ENCODE measurements around the gene ABCD3.

DNA sequence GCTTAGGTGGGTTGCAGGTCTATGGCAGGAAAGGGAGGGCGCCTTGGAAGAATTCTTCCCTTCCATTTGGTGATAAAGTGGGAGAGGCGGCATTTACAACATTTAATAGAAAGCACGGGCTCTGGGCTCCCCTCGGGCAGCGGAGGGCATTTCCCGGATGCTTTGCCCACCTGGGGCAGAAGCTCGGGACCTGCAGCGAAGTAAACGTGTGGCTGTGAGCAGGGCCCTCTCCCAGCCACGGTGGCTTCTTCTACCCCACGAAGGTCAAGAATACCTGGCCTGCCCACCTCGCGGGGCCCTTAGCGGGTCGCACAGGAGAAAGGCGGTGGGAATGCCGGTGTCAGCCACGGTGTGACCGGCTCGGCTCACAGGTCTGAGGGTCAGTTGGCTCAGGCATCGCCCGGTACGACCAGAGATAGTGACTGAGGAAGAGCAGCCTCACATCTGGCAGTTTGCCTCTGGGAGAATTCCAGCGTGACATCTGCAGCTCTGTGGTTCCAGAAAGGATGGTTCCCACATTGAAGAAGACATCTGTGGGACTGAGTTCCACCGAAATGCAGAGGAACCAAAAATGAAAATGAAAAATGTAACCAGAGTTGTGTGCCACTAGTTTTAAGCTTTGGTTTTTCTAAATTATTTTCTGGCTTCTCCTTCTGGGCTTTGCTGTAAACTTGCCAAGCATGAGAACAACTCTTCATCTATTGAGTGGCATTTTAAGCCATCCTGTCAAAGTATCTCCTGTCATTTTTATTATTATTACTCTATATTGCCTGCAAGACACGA, 124.1 kb downstream of the ABCD3 start:
- TF ChIP-seq, protein P1, sequence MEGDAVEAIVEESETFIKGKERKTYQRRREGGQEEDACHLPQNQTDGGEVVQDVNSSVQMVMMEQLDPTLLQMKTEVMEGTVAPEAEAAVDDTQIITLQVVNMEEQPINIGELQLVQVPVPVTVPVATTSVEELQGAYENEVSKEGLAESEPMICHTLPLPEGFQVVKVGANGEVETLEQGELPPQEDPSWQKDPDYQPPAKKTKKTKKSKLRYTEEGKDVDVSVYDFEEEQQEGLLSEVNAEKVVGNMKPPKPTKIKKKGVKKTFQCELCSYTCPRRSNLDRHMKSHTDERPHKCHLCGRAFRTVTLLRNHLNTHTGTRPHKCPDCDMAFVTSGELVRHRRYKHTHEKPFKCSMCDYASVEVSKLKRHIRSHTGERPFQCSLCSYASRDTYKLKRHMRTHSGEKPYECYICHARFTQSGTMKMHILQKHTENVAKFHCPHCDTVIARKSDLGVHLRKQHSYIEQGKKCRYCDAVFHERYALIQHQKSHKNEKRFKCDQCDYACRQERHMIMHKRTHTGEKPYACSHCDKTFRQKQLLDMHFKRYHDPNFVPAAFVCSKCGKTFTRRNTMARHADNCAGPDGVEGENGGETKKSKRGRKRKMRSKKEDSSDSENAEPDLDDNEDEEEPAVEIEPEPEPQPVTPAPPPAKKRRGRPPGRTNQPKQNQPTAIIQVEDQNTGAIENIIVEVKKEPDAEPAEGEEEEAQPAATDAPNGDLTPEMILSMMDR (IDR thresholded peaks at IDR 0.05 in 4 of 5, conservative IDR thresholded peaks at IDR 0.05 in 1 of 5) = no peak
- TF ChIP-seq POLR2A (IDR thresholded peaks at IDR 0.05) = no peak

Measured in gastrocnemius medialis (tissue), 4 donors.